ENCODE measurements around the gene FGD2.

The FGD2 gene

DNA sequence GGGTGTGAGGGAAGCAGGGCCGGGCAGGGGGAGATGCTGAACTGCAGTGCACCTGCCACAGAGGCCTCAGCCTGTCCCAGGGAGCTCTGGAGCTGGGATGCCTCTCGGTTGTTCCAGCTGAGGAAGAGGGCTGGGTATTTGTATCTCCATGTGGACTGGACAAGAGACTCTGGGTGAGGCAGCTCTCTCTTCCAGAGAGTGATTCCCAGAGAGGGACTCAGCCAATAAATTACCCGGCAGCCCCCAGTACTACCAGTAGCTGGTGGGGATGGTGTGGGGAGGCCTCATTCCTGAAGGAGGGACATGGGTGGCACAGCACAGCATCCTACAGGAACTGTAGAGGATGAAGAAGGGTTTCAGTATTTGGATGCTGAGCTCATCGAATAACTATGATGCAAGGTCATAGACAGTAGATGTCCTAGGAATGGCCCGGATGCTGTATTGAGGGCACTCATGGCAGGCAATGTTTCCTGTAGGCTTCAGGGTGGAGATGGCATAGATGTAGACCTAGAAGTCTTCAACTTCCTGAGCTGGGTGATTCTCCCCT, 1.4 kb downstream of the FGD2 start:
- in situ Hi-C loops (cut with MboI; ENCODE audit: low pct_unique_long_range_greater_than_20kb, low sequenced_read_pairs, unreplicated experiment), result no loop called here
- no peak for DNase-seq (ENCODE audit: low spot score)
- TF ChIP-seq, protein P1, sequence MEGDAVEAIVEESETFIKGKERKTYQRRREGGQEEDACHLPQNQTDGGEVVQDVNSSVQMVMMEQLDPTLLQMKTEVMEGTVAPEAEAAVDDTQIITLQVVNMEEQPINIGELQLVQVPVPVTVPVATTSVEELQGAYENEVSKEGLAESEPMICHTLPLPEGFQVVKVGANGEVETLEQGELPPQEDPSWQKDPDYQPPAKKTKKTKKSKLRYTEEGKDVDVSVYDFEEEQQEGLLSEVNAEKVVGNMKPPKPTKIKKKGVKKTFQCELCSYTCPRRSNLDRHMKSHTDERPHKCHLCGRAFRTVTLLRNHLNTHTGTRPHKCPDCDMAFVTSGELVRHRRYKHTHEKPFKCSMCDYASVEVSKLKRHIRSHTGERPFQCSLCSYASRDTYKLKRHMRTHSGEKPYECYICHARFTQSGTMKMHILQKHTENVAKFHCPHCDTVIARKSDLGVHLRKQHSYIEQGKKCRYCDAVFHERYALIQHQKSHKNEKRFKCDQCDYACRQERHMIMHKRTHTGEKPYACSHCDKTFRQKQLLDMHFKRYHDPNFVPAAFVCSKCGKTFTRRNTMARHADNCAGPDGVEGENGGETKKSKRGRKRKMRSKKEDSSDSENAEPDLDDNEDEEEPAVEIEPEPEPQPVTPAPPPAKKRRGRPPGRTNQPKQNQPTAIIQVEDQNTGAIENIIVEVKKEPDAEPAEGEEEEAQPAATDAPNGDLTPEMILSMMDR (IDR thresholded peaks at IDR 0.05; ENCODE audit: extremely low read depth, insufficient read depth, missing control alignments), result no peak

DNA sequence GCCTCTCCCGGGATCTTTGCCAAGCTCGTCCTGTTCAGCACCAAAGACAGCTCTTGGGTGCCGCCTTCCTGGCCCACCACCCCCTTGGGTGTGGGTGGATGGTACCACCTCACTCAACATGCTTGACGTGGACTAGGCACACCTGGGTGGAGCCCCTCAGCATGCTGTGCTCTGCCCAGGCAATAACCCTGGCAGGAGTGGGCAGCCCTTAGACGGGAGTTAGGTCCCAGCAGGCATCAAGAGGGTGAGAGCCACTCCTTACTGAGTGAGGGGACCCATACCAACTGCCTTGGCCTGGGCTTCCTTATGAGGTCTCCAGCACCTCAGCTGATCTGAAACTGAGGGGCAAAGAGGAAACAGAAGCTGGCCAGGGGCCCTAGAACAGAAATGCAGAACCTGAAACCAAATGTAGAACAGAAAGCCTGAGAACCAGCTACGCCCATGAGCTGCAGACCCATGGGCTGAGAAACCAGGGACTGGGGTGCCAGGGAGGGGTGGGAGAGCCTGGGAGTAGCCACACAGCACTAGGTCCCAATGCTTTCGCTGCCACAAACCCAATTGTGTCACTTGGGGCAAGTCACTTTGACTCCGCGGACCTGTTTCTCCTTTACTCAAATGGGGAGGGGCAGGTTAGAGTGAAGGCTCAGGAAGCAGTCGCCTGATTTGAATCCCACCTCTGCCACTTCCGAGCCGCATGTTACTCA, 2.0 kb downstream of the FGD2 start:
- TF ChIP-seq, protein P1 (IDR thresholded peaks at IDR 0.05; ENCODE audit: extremely low read depth, insufficient read depth, missing control alignments), result no peak
- DNase-seq (ENCODE audit: low spot score), result peak; percentile 55
- in situ Hi-C loops (cut with MboI; ENCODE audit: low pct_unique_long_range_greater_than_20kb, low sequenced_read_pairs, unreplicated experiment), result no loop called here

DNA sequence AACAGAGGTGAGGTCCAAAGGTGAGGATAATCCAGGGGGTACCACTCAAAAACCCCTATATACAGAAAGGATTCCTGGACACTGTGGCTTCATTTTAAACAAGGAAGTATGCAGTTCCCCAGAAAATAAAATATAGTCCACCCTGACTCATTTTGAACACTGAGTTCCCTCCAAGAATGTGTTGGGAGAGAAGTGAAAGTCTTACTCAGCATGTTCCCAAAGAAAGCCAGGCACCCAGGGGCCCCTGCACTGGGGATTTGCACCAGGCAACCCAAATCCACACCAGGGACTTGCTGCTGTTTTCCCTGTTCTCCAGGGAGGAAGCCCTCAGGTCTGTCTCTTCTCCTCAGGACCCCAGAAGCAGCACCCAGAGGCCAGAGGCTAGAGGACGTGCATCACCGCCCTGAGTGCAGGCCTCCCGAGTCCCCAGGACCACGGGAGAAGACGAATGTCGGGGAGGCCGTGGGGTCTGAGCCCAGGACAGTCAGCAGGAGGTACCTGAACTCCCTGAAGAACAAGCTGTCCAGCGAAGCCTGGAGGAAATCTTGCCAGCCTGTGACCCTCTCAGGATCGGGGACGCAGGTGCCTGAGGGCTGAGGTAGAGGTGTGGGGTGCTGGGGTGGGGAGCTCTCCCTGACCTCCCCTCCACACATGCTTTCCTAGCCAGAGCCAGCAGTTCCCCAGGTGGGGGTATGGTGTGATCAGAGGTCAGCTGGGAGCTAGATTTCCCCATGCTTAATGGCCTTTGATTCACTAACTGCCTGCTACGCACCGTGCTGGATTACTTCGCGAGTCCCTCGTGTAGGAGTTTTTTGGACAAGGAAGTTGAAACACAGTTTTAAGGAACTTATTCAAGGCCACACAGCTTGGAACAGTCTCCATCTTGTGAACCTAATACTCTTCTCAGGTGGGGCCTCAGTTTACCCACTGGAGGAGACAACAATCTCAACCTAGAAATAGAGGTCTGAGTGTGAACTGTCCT, 3.3 kb downstream of the FGD2 start:
- TF ChIP-seq, protein P1 (IDR thresholded peaks at IDR 0.05; ENCODE audit: extremely low read depth, insufficient read depth, missing control alignments), result no peak
- no peak for DNase-seq (ENCODE audit: low spot score)
- in situ Hi-C loops (cut with MboI; ENCODE audit: low pct_unique_long_range_greater_than_20kb, low sequenced_read_pairs, unreplicated experiment), result no loop called here

DNA sequence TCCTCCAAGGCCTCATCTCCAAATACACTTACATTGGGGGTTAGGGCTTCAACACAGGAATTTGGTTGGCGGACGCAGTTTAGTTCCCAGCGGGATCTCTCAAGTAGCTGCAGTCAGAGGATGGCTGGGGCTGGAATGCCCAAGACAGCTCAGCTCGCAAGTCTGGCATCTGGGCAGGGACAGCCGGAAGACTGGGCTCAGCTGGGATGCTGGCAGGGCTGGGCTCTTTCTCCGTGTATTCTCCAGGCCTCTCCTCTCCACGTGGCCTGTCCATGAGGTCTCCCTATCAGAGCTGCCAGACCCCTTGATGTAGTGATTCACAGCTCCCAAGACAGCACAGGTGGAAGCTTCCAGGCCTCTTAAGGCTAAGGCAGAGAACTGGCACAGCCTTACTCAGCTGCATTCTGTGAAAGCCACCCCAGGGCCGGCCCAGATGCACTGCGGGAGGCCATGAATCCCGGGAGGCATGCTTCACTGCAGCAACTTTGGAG, 5.0 kb downstream of the FGD2 start:
- in situ Hi-C loops (cut with MboI; ENCODE audit: low pct_unique_long_range_greater_than_20kb, low sequenced_read_pairs, unreplicated experiment), result loop anchor here (10.0 kb wide), 1 partner anchor 236 kb away; no protein-coding TSS in a partner anchor
- DNase-seq (ENCODE audit: low spot score), result no peak
- TF ChIP-seq, protein P1 (IDR thresholded peaks at IDR 0.05; ENCODE audit: extremely low read depth, insufficient read depth, missing control alignments), result no peak

DNA sequence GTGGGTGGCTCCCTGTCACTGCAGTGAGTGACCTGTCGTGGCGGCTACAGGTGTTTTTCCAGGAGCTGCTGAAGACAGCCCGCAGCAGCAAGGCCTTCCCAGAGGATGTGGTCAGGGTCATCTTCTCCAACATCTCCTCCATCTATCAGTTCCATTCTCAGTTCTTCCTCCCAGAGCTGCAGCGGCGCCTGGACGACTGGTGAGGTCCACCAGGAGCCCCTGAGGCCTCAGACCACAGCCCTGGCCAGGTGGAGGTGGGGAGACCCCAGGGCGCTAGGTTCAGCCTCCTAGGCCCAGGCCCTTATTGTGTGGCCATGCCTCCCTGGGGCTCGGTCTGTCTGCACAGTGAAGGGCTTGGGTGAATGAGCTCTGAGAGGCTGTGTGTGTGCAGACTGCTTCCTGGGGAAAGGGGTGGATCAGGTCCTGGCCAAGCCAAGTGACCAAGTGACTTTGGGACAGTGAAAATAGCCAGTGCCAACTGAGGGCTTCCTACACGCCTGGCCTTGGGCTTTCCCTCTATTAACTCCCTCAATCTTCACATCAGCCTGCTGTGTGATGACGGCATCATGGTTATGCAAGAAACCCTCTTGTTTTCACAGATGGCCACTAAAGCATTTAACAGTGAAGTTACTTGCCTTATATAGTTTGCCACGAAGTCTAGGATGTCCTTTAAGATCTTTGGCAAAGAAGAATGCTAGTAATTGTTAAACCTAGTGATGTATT, 6.4 kb downstream of the FGD2 start:
- in situ Hi-C loops (cut with MboI; ENCODE audit: low pct_unique_long_range_greater_than_20kb, low sequenced_read_pairs, unreplicated experiment), result loop anchor here (10.0 kb wide), 1 partner anchor 237 kb away; no protein-coding TSS in a partner anchor
- no peak for DNase-seq (ENCODE audit: low spot score)
- TF ChIP-seq, protein P1 (IDR thresholded peaks at IDR 0.05; ENCODE audit: extremely low read depth, insufficient read depth, missing control alignments), result no peak
